Subcutaneous abdominal adipose tissue (tissue), 5 donors: ENCODE results near the gene FAM124A.

Experiments used
- H3K27ac ChIP-seq: one replicate; pipeline ENCODE4 v1.7.0; 2013; ENCODE audit warnings: low read depth, mild to moderate bottlenecking, inconsistent platforms, low read length, moderate library complexity
- H3K27me3 ChIP-seq, 5 donors: one replicate each; pipeline ENCODE4 v1.7.0; 2013; ENCODE audit warnings: low read length in 5 of 5, inconsistent platforms in 1 of 5; ENCODE audit not compliant: control insufficient read depth in 5 of 5, insufficient read depth in 4 of 5
- H3K36me3 ChIP-seq, 5 donors: one replicate each; pipeline ENCODE4 v1.7.0; 2013; ENCODE audit warnings: low read length in 5 of 5; ENCODE audit not compliant: control insufficient read depth in 5 of 5, insufficient read depth in 5 of 5
- H3K4me1 ChIP-seq, 5 donors: one replicate each; pipeline ENCODE4 v1.7.0; 2013; ENCODE audit warnings: low read length in 5 of 5, mild to moderate bottlenecking in 3 of 5, moderate library complexity in 1 of 5; ENCODE audit not compliant: control insufficient read depth in 5 of 5, insufficient read depth in 5 of 5
- H3K4me3 ChIP-seq, 5 donors: one replicate each; pipeline ENCODE4 v1.7.0; 2013; ENCODE audit warnings: low read length in 5 of 5, low read depth in 1 of 5
- H3K9ac ChIP-seq, 5 donors: one replicate each; pipeline ENCODE4 v1.7.0; 2013; ENCODE audit warnings: low read length in 5 of 5, mild to moderate bottlenecking in 4 of 5, moderate library complexity in 3 of 5
- H3K9me3 ChIP-seq, 5 donors: one replicate each; pipeline ENCODE4 v1.7.0; 2013; ENCODE audit warnings: low read length in 5 of 5; ENCODE audit not compliant: control insufficient read depth in 5 of 5
- donor health status: healthy.
- donor health status: healthy.
- donor health status: healthy.
- donor health status: healthy.
- donor health status: healthy.

The FAM124A gene

GRCh38 chr13:51261610-51262249 lies 39.5 kb downstream of the FAM124A start:
- H3K4me1 ChIP-seq, result peaks cover 0 to 6% (median 5%) of the 10 kb centered on the region in 5 donors
- no peak overlapping the region for H3K27ac ChIP-seq
- H3K9me3 ChIP-seq, result no peaks in the 10 kb centered on the region
- H3K27me3 ChIP-seq, result no peaks in the 10 kb centered on the region
- peaks cover 0 to 10% (median 3%) of the 10 kb centered on the region in 5 donors for H3K36me3 ChIP-seq
- no peak overlapping the region for H3K4me3 ChIP-seq
- no peak overlapping the region for H3K9ac ChIP-seq

DNA sequence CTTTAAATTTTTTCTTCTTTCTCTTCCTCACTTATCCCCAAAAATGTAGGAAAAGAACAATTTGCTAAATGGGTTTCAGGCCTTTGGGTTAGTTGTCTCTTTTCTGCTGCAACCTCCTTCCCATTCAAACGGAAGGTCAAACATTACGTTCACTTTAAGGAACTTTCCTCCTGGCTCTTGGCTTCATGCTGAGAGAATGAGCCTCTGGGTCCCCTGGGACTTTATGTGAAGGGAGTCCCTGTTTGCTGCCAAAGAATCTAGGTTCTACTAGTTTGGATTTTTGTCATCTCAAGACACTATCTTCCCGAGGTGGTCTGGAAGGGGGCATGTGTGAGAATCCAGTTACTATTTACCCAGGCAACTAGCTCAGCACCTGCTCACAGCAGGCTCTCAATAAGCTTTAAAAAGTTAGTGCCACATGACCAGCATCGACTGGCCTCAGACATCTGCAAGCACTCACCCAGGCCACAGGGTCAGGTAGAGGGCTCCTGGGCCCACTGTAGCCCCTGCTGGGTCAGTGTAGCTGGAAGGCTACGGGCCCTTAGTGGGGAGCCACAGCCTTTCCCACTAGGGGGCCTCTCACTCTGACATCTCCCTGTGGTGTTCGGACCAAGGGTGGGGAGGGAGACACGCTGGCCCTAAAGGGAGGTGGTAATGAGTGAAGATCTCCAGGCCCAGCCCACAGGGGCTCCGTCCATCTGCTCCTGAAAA lies 40.5 kb downstream of the FAM124A start:
- H3K36me3 ChIP-seq, result peaks cover 0 to 5% (median 0%) of the 10 kb centered on the region in 5 donors
- H3K4me1 ChIP-seq, result peaks cover 0 to 6% (median 5%) of the 10 kb centered on the region in 5 donors
- no peaks in the 10 kb centered on the region for H3K27me3 ChIP-seq
- H3K9ac ChIP-seq, result no peak overlapping the region
- no peak overlapping the region for H3K4me3 ChIP-seq
- H3K9me3 ChIP-seq, result no peaks in the 10 kb centered on the region
- no peak overlapping the region for H3K27ac ChIP-seq

DNA sequence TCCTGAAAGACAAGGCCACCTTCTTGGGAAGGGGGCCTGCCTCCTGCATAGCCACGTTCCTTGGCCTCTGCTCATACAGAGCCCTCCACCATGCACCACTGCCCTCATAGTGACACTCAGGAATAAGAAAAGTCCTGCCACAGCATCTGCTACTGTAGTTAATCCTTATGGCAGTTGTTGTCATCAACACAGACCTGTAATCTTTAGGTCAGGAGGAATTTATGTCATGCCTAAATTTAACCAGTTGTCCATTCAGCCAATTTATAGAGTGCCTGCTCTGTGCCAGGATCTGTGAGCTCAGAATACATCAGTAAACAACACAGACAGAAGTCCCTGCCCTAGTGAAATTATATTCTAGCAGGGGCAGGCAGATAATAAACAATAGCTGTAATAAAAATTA lies 44.4 kb downstream of the FAM124A start:
- no peaks in the 10 kb centered on the region for H3K9me3 ChIP-seq
- H3K4me1 ChIP-seq, result peaks cover 0 to 12% (median 4%) of the 10 kb centered on the region in 5 donors
- H3K36me3 ChIP-seq, result no peaks in the 10 kb centered on the region
- no peak overlapping the region for H3K4me3 ChIP-seq
- no peaks in the 10 kb centered on the region for H3K27me3 ChIP-seq
- no peak overlapping the region for H3K27ac ChIP-seq
- H3K9ac ChIP-seq, result no peak overlapping the region

DNA sequence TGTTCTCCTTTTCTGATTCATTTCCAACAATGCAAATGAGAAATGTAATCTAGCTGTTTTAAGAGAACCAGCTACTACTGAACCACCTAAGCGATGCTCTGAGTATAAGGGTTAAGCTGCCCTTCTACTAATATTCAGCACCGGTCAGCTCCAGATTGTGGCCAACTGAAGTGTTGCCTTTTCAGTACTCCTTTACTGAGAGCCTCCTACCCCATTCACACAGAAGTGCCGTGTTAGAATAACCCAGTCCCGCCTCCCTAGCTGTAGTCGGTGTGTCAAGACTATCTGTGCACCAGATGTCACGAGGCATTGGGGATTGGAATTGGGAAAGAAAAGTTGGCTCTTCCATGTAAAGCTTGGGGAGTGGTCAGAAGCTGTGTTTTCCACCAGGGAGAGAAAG lies 45.4 kb downstream of the FAM124A start:
- no peak overlapping the region for H3K4me3 ChIP-seq
- H3K4me1 ChIP-seq, result peaks cover 0 to 8% (median 0%) of the 10 kb centered on the region in 5 donors
- H3K27me3 ChIP-seq, result no peaks in the 10 kb centered on the region
- no peaks in the 10 kb centered on the region for H3K9me3 ChIP-seq
- H3K9ac ChIP-seq, result no peak overlapping the region
- no peaks in the 10 kb centered on the region for H3K36me3 ChIP-seq
- no peak overlapping the region for H3K27ac ChIP-seq

DNA sequence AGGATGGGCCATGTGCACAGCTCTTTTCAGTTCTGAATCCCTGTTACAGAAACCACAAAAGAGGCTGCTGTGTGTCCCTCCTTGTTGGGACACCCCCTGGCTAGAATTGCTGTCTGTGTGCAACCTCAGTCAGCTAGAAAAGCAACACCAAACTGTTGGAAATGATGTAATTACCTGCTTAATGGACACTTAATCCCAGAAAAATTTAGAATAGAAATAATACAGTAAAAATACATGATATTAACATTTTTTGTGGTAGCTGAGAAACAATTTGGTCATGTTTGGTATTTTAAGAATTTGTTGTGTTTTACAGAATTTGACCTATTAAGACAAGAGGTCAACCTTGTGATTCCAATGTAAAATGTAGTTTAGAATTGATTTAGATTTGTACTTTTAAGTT lies 46.8 kb downstream of the FAM124A start:
- Histone ChIP-seq H3K4me3 (no peak overlapping the region), H3K27ac (no peak overlapping the region), H3K4me1 (peaks cover 0 to 6% (median 0%) of the 10 kb centered on the region in 5 donors), H3K9me3 (no peaks in the 10 kb centered on the region), H3K9ac (no peak overlapping the region), H3K36me3 (no peaks in the 10 kb centered on the region), H3K27me3 (no peaks in the 10 kb centered on the region)

GRCh38 chr13:51270623-51271415 lies 48.6 kb downstream of the FAM124A start:
- no peak overlapping the region for H3K9ac ChIP-seq
- H3K4me1 ChIP-seq, result peaks cover 0 to 6% (median 0%) of the 10 kb centered on the region in 5 donors
- H3K27ac ChIP-seq, result no peak overlapping the region
- H3K36me3 ChIP-seq, result no peaks in the 10 kb centered on the region
- H3K4me3 ChIP-seq, result no peak overlapping the region
- H3K27me3 ChIP-seq, result no peaks in the 10 kb centered on the region
- no peaks in the 10 kb centered on the region for H3K9me3 ChIP-seq

DNA sequence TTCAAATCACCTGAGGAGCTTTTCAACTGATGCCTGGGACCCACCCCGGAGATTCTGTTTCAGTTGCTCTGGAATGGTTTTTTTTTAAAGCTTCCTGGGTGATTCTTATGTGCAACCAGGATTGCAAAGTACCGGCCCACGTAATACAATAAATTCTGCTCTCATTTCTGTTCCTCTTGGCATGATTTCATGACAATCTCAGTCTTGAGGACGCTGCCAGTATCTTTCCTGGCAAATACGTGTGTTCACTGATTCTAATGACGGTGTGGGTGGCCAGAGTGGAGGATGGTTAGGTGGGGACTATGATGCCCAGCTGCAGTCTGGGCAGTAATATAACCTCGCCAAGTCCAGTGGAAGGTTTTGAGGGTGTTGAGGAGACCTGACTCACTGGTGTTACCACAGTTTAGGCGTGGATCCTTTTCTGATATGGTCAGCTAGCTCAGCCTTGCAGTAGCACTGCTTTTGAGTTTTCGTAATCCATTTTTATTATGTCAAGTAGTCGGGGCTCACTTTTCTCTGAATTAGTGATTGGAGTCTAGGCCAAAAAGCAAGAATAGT lies 49.4 kb downstream of the FAM124A start:
- Histone ChIP-seq H3K27ac (no peak overlapping the region), H3K4me1 (peaks cover 0 to 8% (median 5%) of the 10 kb centered on the region in 5 donors), H3K36me3 (no peaks in the 10 kb centered on the region), H3K27me3 (no peaks in the 10 kb centered on the region), H3K4me3 (no peak overlapping the region), H3K9ac (no peak overlapping the region), H3K9me3 (no peaks in the 10 kb centered on the region)

- Histone ChIP-seq H3K9ac (no peak overlapping the region), H3K9me3 (no peaks in the 10 kb centered on the region), H3K27ac (no peak overlapping the region), H3K27me3 (no peaks in the 10 kb centered on the region), H3K4me3 (no peak overlapping the region), H3K4me1 (peaks cover 0 to 8% (median 5%) of the 10 kb centered on the region in 5 donors), H3K36me3 (no peaks in the 10 kb centered on the region)
These were observed 52.9 kb downstream of the FAM124A start for GRCh38 chr13:51275101-51275500.

GRCh38 chr13:51276636-51277035 lies 54.4 kb downstream of the FAM124A start:
- Histone ChIP-seq H3K27me3 (no peaks in the 10 kb centered on the region), H3K9ac (no peak overlapping the region), H3K27ac (no peak overlapping the region), H3K36me3 (peaks cover 0 to 9% (median 8%) of the 10 kb centered on the region in 5 donors), H3K9me3 (no peaks in the 10 kb centered on the region), H3K4me1 (peaks cover 0 to 8% (median 5%) of the 10 kb centered on the region in 5 donors), H3K4me3 (no peak overlapping the region)
